Activated CD8-positive, alpha-beta memory T cell treated with anti-CD3 and anti-CD28 coated beads, Interleukin-2, amount 10 ng/mL, durations not matched to agents 7 days and 5 days (primary cell): ENCODE data around the gene DEFB124. TPM values are rescaled to one million over a fixed set of nuclear protein-coding genes. Genes with fewer than 3 reads are reported as not detected.
"Not testable (repeated sequence)": the region's sequence is repeated elsewhere in the genome, so short reads cannot be mapped to it uniquely, and the experiment has no call there.

Experiments used
- ATAC-seq: fragments of 150-1000 bp; cut with Tn5 transposase; one replicate; pipeline ENCODE4 v1.10.0; 2021; ENCODE audit warnings: moderate library complexity
- CTCF ChIA-PET: fragments of 350-600 bp; sonication (Branson Sonifier 250); formaldehyde crosslinking; loops from one replicate; lab custom pipeline; 2021; ENCODE audit warnings: antibody characterized with exemption; lab: Charles Lee
- DNase-seq: peaks from one replicate; pipeline ENCODE4 v3.0.0-alpha.2; 2020
- H3K27ac Mint-ChIP-seq: one replicate; pipeline ENCODE4 v1.8.0; 2021; ENCODE audit warnings: mild to moderate bottlenecking, mixed read lengths
- H3K27me3 Mint-ChIP-seq: one replicate; pipeline ENCODE4 v1.8.0; 2021; ENCODE audit warnings: mixed read lengths
- H3K36me3 Mint-ChIP-seq: one replicate; pipeline ENCODE4 v1.8.0; 2021; ENCODE audit warnings: mild to moderate bottlenecking, mixed read lengths
- H3K4me1 Mint-ChIP-seq: one replicate; pipeline ENCODE4 v1.8.0; 2021; ENCODE audit warnings: mixed read lengths
- H3K4me3 Mint-ChIP-seq: one replicate; pipeline ENCODE4 v1.8.0; 2021; ENCODE audit warnings: mild to moderate bottlenecking, moderate library complexity, mixed read lengths
- H3K9me3 Mint-ChIP-seq: one replicate; pipeline ENCODE4 v1.8.0; 2022; ENCODE audit warnings: low read depth, mixed read lengths
- total RNA-seq, 2 experiments: library from RNA; stranded (reverse); gene quantifications; one replicate each; pipeline ENCODE4 v1.2.3, GENCODE V29; 2021

Gene DEFB124
- total RNA-seq, 2 experiments from 2014 or later, result not detected

- Mint-ChIP-seq H3K27ac (no peak overlapping the region), H3K36me3 (no peaks in the 10 kb centered on the region), H3K27me3 (peaks cover 14% of the 10 kb centered on the region), H3K4me3 (no peak overlapping the region), H3K9me3 (no peaks in the 10 kb centered on the region), H3K4me1 (peaks cover 2% of the 10 kb centered on the region)
- no peak for DNase-seq
- CTCF ChIA-PET, result interaction anchor here (1.6 kb wide), 1 partner anchor 47 kb away, joined by 3 read pairs; no protein-coding TSS in a partner anchor
- ATAC-seq, result no peak
Observed at GRCh38 chr20:31505903-31506302, 31.0 kb upstream of the DEFB124 start.

- not testable (repeated sequence) for H3K36me3 Mint-ChIP-seq, H3K4me1 Mint-ChIP-seq, H3K4me3 Mint-ChIP-seq, H3K9me3 Mint-ChIP-seq, H3K27me3 Mint-ChIP-seq, H3K27ac Mint-ChIP-seq
- CTCF ChIA-PET, result interaction anchor here (0.6 to 3.6 kb wide), 28 partner anchors 8 to 155 kb away, joined by 3 to 59 read pairs (median 5); partner anchors contain the start of genes DEFB123 and HM13
- DNase-seq, result peak; percentile 79
- ATAC-seq, result peak; percentile 97
Observed at GRCh38 chr20:31502884-31503673, 28.2 kb upstream of the DEFB124 start.

GRCh38 chr20:31500527-31500926 is 25.6 kb upstream of the DEFB124 start:
- H3K27me3 Mint-ChIP-seq, result peaks cover 17% of the 10 kb centered on the region
- H3K36me3 Mint-ChIP-seq, result no peaks in the 10 kb centered on the region
- no peak overlapping the region for H3K27ac Mint-ChIP-seq
- H3K4me3 Mint-ChIP-seq, result no peak overlapping the region
- H3K4me1 Mint-ChIP-seq, result peaks cover 2% of the 10 kb centered on the region
- H3K9me3 Mint-ChIP-seq, result no peaks in the 10 kb centered on the region
- DNase-seq, result no peak
- no peak for ATAC-seq
- CTCF ChIA-PET, result interaction anchor here (1.3 to 3.6 kb wide), 3 partner anchors 12 to 41 kb away, joined by 3 to 59 read pairs (median 42); no protein-coding TSS in a partner anchor

DNA sequence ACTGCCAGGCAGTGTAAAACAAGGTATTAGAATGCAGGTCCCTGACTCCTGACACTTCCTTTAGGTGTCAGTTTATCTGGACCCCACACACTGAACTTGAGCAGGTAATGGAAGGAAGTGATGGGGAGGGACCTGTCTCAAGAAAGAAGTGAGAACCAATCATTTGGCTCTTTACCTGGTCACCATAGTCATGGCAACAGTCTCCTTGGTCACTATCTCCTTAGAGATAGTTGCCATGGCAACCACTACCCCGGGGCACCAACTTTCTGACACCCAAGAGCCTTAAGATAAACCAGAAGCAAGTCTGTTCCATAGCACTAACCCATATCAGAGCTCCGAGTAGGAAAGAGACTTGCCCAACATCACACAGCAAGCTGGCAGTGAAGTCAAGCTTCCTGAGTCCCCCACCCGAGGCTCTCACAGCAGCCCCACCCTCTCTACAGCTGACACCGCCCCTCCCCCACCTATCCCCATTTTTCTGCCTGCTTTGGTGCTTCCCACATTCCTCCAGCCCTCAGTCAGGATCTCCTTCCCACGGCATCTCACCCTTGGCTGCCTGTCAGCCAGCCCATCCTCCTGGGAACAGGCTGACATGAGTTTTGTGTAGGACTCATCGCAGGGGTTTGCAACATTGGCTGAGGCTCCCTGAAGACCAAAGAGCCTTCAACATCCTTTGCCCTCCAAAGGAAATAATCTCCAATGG is 23.1 kb upstream of the DEFB124 start:
- H3K27me3 Mint-ChIP-seq, result peaks cover 25% of the 10 kb centered on the region
- H3K36me3 Mint-ChIP-seq, result no peaks in the 10 kb centered on the region
- CTCF ChIA-PET, result no interaction called here
- H3K27ac Mint-ChIP-seq, result no peak overlapping the region
- no peaks in the 10 kb centered on the region for H3K9me3 Mint-ChIP-seq
- H3K4me3 Mint-ChIP-seq, result no peak overlapping the region
- DNase-seq (no peak), ATAC-seq (no peak)
- peaks cover 2% of the 10 kb centered on the region for H3K4me1 Mint-ChIP-seq

DNA sequence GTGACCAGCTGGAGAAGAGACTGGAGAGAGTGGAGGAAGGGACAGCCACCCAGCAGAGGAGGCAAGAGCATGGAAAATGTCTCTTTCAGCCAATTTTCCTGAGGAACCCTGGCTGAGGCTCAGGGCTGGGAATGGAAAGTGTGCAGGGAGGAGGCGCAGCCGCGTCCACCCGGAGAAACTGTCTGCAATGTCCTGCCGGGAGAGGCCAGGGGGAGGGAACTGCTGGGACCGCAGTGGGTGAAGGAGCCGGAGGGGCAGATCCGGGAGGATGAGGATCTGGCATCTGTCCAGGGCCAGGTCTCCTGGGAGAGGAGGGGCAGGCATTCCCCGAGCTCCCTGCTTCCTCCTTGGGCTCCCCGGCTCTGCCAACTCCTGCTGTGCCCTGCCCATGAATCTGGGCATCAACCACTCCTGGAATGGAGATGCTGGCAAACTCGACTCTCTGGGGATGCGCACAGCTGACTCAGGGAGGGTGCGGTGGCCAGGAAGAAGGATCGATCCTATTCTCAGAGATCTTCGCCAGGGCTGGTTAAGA is 21.9 kb upstream of the DEFB124 start:
- H3K9me3 Mint-ChIP-seq, result no peaks in the 10 kb centered on the region
- H3K27me3 Mint-ChIP-seq, result peaks cover 25% of the 10 kb centered on the region
- no peaks in the 10 kb centered on the region for H3K4me1 Mint-ChIP-seq
- no peak overlapping the region for H3K27ac Mint-ChIP-seq
- H3K4me3 Mint-ChIP-seq, result no peak overlapping the region
- H3K36me3 Mint-ChIP-seq, result no peaks in the 10 kb centered on the region
- ATAC-seq, result no peak
- CTCF ChIA-PET, result no interaction called here
- DNase-seq, result no peak

DNA sequence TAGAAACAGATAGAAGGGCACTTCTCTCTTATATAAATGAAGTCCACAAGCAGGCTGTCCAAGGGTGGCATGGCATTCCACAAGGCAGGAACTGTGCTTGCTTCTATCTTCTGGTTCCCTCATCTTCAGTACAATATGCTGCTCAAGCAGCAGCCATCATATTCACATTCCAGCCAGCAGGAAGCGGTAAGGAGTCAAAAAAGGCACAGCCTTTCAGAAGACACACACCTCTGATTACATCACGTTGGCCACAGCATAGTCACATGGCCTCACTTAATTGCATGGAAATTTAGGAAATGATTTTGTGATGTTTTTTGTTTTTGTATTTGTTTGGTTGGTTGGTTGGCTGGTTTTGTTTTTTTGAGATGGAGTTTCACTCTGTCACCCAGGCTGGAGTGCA is 19.2 kb upstream of the DEFB124 start:
- no peaks in the 10 kb centered on the region for H3K9me3 Mint-ChIP-seq
- no peaks in the 10 kb centered on the region for H3K4me1 Mint-ChIP-seq
- H3K36me3 Mint-ChIP-seq, result no peaks in the 10 kb centered on the region
- no peak overlapping the region for H3K4me3 Mint-ChIP-seq
- CTCF ChIA-PET, result interaction anchor here (1.4 kb wide), 1 partner anchor 9 kb away, joined by 5 read pairs; no protein-coding TSS in a partner anchor
- ATAC-seq (no peak), DNase-seq (no peak)
- no peak overlapping the region for H3K27ac Mint-ChIP-seq
- H3K27me3 Mint-ChIP-seq, result peaks cover 25% of the 10 kb centered on the region

- CTCF ChIA-PET, result interaction anchor here (1.4 to 6.7 kb wide), 2 partner anchors 11 to 24 kb away, joined by 3 to 42 read pairs; partner anchors contain the start of gene HM13
- DNase-seq (no peak), ATAC-seq (no peak)
- H3K36me3 Mint-ChIP-seq, result no peaks in the 10 kb centered on the region
- no peaks in the 10 kb centered on the region for H3K9me3 Mint-ChIP-seq
- no peak overlapping the region for H3K27ac Mint-ChIP-seq
- peaks cover 30% of the 10 kb centered on the region for H3K27me3 Mint-ChIP-seq
- no peak overlapping the region for H3K4me3 Mint-ChIP-seq
- no peaks in the 10 kb centered on the region for H3K4me1 Mint-ChIP-seq
Observed at GRCh38 chr20:31490752-31491151, 15.8 kb upstream of the DEFB124 start.

DNA sequence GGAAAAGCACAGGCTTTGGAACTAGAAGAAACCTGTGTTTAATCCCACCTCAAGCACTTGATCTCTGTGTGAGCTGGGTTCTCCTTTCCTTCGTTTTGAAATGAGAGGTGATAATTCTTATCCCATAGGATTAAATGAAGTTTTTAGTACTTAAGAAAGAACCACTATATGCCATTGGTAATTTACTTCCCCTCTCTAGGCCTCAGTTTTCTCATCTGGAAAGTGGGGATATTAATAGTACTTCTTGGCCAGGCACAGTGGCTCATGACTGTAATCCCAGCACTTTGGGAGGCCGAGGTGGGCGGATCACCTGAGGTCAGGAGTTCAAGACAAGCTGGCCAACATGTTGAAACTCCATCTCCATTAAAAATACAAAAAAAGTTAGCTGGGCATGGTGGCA is 14.2 kb upstream of the DEFB124 start:
- H3K27ac Mint-ChIP-seq, result no peak overlapping the region
- H3K4me3 Mint-ChIP-seq, result no peak overlapping the region
- H3K4me1 Mint-ChIP-seq, result no peaks in the 10 kb centered on the region
- no peaks in the 10 kb centered on the region for H3K9me3 Mint-ChIP-seq
- ATAC-seq (no peak), DNase-seq (no peak)
- CTCF ChIA-PET, result interaction anchor here (6.7 kb wide), 1 partner anchor 13 kb away, joined by 42 read pairs; no protein-coding TSS in a partner anchor
- H3K36me3 Mint-ChIP-seq, result no peaks in the 10 kb centered on the region
- H3K27me3 Mint-ChIP-seq, result peaks cover 29% of the 10 kb centered on the region

- no peak for ATAC-seq
- Mint-ChIP-seq H3K4me1 (no peaks in the 10 kb centered on the region), H3K27ac (no peak overlapping the region), H3K9me3 (no peaks in the 10 kb centered on the region), H3K4me3 (no peak overlapping the region), H3K27me3 (peaks cover 36% of the 10 kb centered on the region), H3K36me3 (no peaks in the 10 kb centered on the region)
- no peak for DNase-seq
- CTCF ChIA-PET, result interaction anchor here (6.7 kb wide), 1 partner anchor 14 kb away, joined by 42 read pairs; no protein-coding TSS in a partner anchor
Observed at GRCh38 chr20:31488115-31488514, 13.2 kb upstream of the DEFB124 start.

GRCh38 chr20:31485450-31486339 is 10.8 kb upstream of the DEFB124 start:
- ATAC-seq, result no peak
- CTCF ChIA-PET, result interaction anchor here (6.7 kb wide), 1 partner anchor 16 kb away, joined by 42 read pairs; no protein-coding TSS in a partner anchor

GRCh38 chr20:31484001-31484400 is 9.1 kb upstream of the DEFB124 start:
- no peak for ATAC-seq
- no peak overlapping the region for H3K27ac Mint-ChIP-seq
- no peaks in the 10 kb centered on the region for H3K36me3 Mint-ChIP-seq
- H3K27me3 Mint-ChIP-seq, result peaks cover 36% of the 10 kb centered on the region
- no peak for DNase-seq
- no peaks in the 10 kb centered on the region for H3K9me3 Mint-ChIP-seq
- CTCF ChIA-PET, result no interaction called here
- no peaks in the 10 kb centered on the region for H3K4me1 Mint-ChIP-seq
- no peak overlapping the region for H3K4me3 Mint-ChIP-seq

More at GRCh38 chr20:31485450-31486339, 10.8 kb upstream of the DEFB124 start:
- Mint-ChIP-seq H3K27ac (no peak overlapping the region), H3K4me1 (no peaks in the 10 kb centered on the region), H3K27me3 (peaks cover 36% of the 10 kb centered on the region), H3K36me3 (no peaks in the 10 kb centered on the region), H3K4me3 (no peak overlapping the region), H3K9me3 (no peaks in the 10 kb centered on the region)
- DNase-seq, result no peak

GRCh38 chr20:31476643-31477215 is 1.8 kb upstream of the DEFB124 start:
- no peak overlapping the region for H3K27ac Mint-ChIP-seq
- no peaks in the 10 kb centered on the region for H3K4me1 Mint-ChIP-seq
- peaks cover 2% of the 10 kb centered on the region for H3K9me3 Mint-ChIP-seq
- no peak overlapping the region for H3K4me3 Mint-ChIP-seq
- ATAC-seq (no peak), DNase-seq (no peak)
- peaks cover 2% of the 10 kb centered on the region for H3K36me3 Mint-ChIP-seq
- CTCF ChIA-PET, result no interaction called here
- peaks cover 42% of the 10 kb centered on the region for H3K27me3 Mint-ChIP-seq
